GM20431 (cell line): Measurements from ENCODE around the gene PIP4K2A.
"Not testable (repeated sequence)": the region's sequence is repeated elsewhere in the genome, so short reads cannot be mapped to it uniquely, and the experiment has no call there.

Source experiments
- in situ Hi-C: fragments of 300-500 bp; cut with MseI, MboI; formaldehyde crosslinking; loops from one replicate; pipeline ENCODE4 v1.15.0; 2020; ENCODE audit warnings: low sequenced_read_pairs; ENCODE audit not compliant: unreplicated experiment

Gene PIP4K2A

GRCh38 chr10:22714479-22715289 is at the start of gene PIP4K2A:
Gene PIP4K2A (minus strand): TSS chr10:22714578. CDS start chr10:22714326, 252 bp downstream.
- in situ Hi-C loops = no loop called here

GRCh38 chr10:22761569-22762220 is 47.3 kb upstream of the PIP4K2A start:
- in situ Hi-C loops = no loop called here

- in situ Hi-C loops = no loop called here
Measured at GRCh38 chr10:22760025-22760424, 45.6 kb upstream of the PIP4K2A start.

- in situ Hi-C loops = no loop called here
Measured at GRCh38 chr10:22758867-22759266, 44.5 kb upstream of the PIP4K2A start.

GRCh38 chr10:22754296-22754695 is 39.9 kb upstream of the PIP4K2A start:
- in situ Hi-C loops = no loop called here

GRCh38 chr10:22753786-22754185 is 39.4 kb upstream of the PIP4K2A start:
- in situ Hi-C loops = no loop called here

GRCh38 chr10:22752272-22752889 is 38.0 kb upstream of the PIP4K2A start:
- in situ Hi-C loops = no loop called here

GRCh38 chr10:22750131-22750530 is 35.8 kb upstream of the PIP4K2A start:
- in situ Hi-C loops = no loop called here

- in situ Hi-C loops = not testable (repeated sequence)
Measured at GRCh38 chr10:22744858-22745257, 30.5 kb upstream of the PIP4K2A start.

- in situ Hi-C loops = no loop called here
Measured at GRCh38 chr10:22742678-22743077, 28.3 kb upstream of the PIP4K2A start.

- in situ Hi-C loops = not testable (repeated sequence)
Measured at GRCh38 chr10:22741631-22742030, 27.3 kb upstream of the PIP4K2A start.

GRCh38 chr10:22740180-22740579 is 25.8 kb upstream of the PIP4K2A start:
- in situ Hi-C loops = no loop called here

GRCh38 chr10:22737587-22737986 is 23.2 kb upstream of the PIP4K2A start:
- in situ Hi-C loops = no loop called here

GRCh38 chr10:22736134-22736533 is 21.8 kb upstream of the PIP4K2A start:
- in situ Hi-C loops = no loop called here

- in situ Hi-C loops = no loop called here
Measured at GRCh38 chr10:22733992-22734391, 19.6 kb upstream of the PIP4K2A start.

GRCh38 chr10:22727663-22728062 is 13.3 kb upstream of the PIP4K2A start:
- in situ Hi-C loops = no loop called here

- in situ Hi-C loops = no loop called here
Measured at GRCh38 chr10:22727112-22727511, 12.7 kb upstream of the PIP4K2A start.

GRCh38 chr10:22724773-22725172 is 10.4 kb upstream of the PIP4K2A start:
- in situ Hi-C loops = no loop called here

GRCh38 chr10:22723783-22724182 is 9.4 kb upstream of the PIP4K2A start:
- in situ Hi-C loops = no loop called here

- in situ Hi-C loops = no loop called here
Measured at GRCh38 chr10:22723343-22723779, 9.0 kb upstream of the PIP4K2A start.

GRCh38 chr10:22722626-22723169 is 8.3 kb upstream of the PIP4K2A start:
- in situ Hi-C loops = no loop called here
